Effector memory CD4-positive, alpha-beta T cell (primary cell): ENCODE results near the gene TMC8.

Source experiments
- DNase-seq, 3 donors: peaks; one replicate each; pipeline ENCODE4 v3.0.0-alpha.2; 2020
- H3K27ac ChIP-seq: 2 replicates; pipeline ENCODE4 v1.7.0; 2013; ENCODE audit warnings: mild to moderate bottlenecking, low read length, moderate library complexity; ENCODE audit not compliant: insufficient read depth, poor library complexity, severe bottlenecking
- H3K27me3 ChIP-seq: replicated peaks from 2 replicates; pipeline ENCODE4 v1.7.0; 2013; ENCODE audit warnings: mild to moderate bottlenecking, low read length; ENCODE audit not compliant: insufficient read depth, control insufficient read depth, poor library complexity, severe bottlenecking
- H3K36me3 ChIP-seq: 2 replicates; pipeline ENCODE4 v1.7.0; 2013; ENCODE audit warnings: mild to moderate bottlenecking, low read length, moderate library complexity; ENCODE audit not compliant: control insufficient read depth, insufficient read depth
- H3K4me1 ChIP-seq: 2 replicates; pipeline ENCODE4 v1.7.0; 2013; ENCODE audit warnings: low read length, mild to moderate bottlenecking; ENCODE audit not compliant: control insufficient read depth, insufficient read depth, poor library complexity, severe bottlenecking
- H3K4me3 ChIP-seq: 2 replicates; pipeline ENCODE4 v1.7.0; 2013; ENCODE audit warnings: low read length, low read depth, mild to moderate bottlenecking; ENCODE audit not compliant: insufficient read depth, poor library complexity, severe bottlenecking
- H3K9me3 ChIP-seq: 2 replicates; pipeline ENCODE4 v1.7.0; 2013; ENCODE audit warnings: mild to moderate bottlenecking, low read length, moderate library complexity; ENCODE audit not compliant: control insufficient read depth

Gene TMC8

DNA sequence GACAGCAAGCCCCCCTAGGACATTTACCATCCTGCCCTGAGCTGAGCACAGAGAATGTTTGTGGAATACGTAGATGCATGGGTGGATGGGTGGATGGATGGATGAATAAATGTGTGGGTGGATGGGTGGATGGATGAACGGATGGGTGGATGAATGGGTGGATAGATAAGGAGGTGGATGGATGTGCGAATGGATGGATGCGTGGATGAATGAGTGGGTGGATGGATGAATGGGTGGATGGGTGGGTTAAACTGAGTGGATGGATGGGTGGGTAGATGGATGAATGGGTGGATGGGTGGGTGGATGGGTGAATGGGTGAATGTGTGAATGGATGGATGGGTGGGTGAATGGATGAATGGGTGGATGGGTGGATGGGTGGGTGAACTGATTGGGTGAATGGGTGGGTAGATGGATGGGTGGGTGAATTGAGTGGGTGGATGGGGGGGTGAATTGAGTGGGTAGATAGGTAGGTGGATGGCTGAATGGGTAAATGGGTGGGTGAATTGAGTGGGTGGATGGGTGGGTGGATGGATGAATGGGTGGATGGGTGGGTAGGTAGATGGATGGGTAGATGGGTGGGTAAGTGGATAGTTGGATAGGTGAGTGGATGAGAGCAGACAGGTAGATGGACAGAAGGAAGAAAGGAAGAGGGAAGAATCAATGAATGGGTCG, 7.2 kb upstream of the TMC8 start:
- Histone ChIP-seq H3K9me3 (no peaks in the 10 kb centered on the region), H3K4me3 (peak overlapping the region; percentile 30), H3K27me3 (no peaks in the 10 kb centered on the region), H3K36me3 (peaks cover 65% of the 10 kb centered on the region), H3K4me1 (peaks cover 72% of the 10 kb centered on the region), H3K27ac (peak overlapping the region; percentile 86)
- no peak for DNase-seq

DNA sequence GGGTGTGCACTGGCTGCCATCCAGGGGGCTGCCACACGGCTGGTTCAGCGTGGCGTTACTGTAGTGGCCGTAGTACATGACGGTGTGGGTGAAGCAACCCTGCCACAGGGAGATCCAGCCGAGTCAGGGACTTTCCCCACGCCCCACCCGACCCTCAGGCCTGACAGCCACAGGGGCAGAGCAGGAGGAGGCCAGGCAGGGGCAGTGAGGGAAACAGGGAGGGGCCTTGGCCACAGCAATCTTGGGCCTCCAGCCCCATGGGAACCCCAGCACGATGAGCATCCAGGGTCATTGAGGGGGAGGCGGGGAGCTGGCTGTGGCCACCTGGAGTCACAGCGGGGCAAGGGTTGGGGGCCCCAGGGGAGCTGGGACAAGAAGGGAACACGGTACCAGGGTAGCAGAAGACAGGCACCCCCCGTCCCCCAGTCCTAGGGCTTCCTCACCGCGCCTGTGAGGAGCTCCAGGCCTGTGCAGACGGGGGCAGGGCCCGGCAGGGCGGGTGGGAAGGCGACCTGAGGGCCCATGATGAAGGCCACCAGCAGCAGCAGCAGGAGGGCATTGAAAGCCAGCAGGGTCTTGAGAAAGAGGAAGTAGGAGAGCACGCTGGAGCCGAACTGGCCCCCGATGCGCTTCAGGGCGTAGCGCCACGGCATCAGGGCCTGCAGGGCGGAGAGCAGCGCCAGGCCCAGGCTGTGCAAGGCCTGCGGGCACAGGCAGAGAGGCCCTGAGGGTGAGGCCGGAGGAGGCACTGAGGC, 6.3 kb upstream of the TMC8 start:
- Histone ChIP-seq H3K36me3 (peaks cover 57% of the 10 kb centered on the region), H3K9me3 (no peaks in the 10 kb centered on the region), H3K4me3 (peak overlapping the region; percentile 97), H3K27me3 (no peaks in the 10 kb centered on the region), H3K27ac (peak overlapping the region; percentile 86), H3K4me1 (peaks cover 73% of the 10 kb centered on the region)
- DNase-seq, result no peak

DNA sequence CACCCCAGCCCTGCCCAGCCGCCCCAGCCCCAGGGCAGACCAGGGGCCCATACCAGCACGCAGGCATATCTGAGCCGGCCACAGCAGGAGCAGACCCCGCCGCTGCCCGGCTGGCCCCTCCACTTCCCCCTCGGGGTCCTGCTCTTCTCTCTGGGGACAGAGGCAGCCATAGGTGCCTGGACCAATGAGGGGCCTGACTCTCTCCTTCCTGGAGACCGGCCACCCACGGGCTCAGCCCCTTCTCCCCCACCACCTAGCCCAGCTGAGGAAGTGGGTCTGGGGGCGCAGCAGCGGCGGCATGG, 5.8 kb upstream of the TMC8 start:
- Histone ChIP-seq H3K4me3 (peak overlapping the region; percentile 97), H3K4me1 (peaks cover 78% of the 10 kb centered on the region), H3K27ac (peak overlapping the region; percentile 86), H3K27me3 (no peaks in the 10 kb centered on the region), H3K9me3 (no peaks in the 10 kb centered on the region), H3K36me3 (peaks cover 53% of the 10 kb centered on the region)
- no peak for DNase-seq

DNA sequence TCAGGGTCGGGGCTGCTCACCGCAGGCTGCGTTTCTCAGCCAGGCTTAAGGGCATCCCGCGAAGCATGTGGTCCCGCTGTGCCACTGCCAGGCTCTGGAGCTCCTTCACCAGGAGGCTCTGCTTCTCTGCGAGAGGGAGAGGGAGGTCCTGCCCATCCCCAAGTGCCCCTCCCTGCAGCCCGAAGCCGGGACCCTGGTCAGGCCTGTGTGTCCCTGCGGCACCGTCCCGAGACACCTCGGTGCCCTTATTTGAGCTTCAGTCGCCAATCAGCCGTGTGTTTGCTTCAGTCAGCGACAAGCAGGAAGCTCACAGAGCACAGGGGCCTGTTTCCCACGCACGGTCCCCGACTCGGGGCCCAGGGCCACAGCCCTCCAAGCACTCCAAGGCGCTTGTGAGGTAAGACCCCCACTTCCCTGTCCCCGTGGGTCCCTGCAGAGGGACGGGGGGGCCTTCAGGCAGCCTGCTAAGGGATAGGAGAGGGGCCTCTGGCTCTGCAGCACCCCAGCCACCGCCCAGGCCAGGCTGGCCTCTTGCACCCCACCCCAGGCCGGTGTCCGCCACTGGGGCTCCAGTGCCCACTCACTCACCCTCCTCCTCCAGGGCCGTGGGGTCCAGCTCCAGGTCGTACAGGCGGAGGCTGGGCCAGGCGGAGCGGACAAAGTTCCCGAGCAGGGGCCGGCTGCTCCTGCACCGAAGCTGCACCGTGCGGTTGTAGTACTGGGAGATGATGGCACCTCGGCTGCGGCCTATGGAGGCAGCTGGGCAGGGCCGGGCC, 5.2 kb upstream of the TMC8 start:
- peak overlapping the region; percentile 97 for H3K4me3 ChIP-seq
- peak overlapping the region; percentile 86 for H3K27ac ChIP-seq
- H3K27me3 ChIP-seq, result no peaks in the 10 kb centered on the region
- no peaks in the 10 kb centered on the region for H3K9me3 ChIP-seq
- H3K4me1 ChIP-seq, result peaks cover 83% of the 10 kb centered on the region
- H3K36me3 ChIP-seq, result peaks cover 51% of the 10 kb centered on the region
- peak in 1 of 3 donors; percentile 23 for DNase-seq

DNA sequence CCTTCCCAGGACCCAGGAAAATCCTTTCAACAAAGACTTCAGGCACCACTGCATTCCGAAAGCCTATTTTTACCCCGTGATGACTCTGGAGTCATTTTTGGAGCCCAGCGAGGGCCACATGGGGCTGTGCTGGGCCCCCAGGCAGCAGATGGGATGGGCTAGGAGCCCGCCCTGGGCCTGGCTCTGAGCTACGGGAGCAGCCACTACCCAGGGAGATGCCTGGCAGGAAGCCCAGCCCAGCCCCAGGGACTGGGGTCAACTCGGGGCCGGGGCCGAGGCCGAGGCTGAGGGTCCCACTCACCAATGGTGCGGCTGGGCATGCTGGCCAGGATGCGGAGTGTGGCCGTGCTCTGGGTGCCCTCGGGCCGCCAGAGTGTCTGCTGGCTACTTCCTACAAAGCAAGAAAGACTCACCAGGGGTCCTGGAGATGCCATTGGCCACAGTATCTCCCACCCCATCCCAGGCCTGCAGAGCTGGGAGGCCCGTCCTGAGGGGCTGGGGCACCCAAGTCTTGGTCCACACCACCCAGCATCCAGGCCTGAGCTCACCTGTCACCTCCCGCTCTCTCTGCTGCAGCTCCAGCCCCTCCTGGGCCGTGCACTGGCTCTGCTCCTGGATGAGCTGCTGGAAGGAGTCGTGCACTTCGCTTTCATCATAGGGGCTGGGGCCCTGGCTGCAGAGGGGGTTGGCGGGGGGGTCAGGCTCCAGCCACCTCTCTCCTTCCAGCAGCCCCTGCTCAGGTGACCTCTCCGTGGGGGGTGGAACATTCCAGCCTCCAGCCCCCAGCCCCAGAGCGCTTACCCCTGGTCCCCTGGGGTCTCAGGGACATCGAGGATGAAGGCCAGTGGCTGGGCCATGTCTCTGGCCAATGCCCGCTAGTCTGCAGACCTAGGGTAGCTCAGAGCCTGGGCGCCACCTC, 4.3 kb upstream of the TMC8 start:
- peak overlapping the region; percentile 97 for H3K4me3 ChIP-seq
- peaks cover 46% of the 10 kb centered on the region for H3K36me3 ChIP-seq
- no peaks in the 10 kb centered on the region for H3K27me3 ChIP-seq
- DNase-seq, result no peak
- H3K9me3 ChIP-seq, result no peaks in the 10 kb centered on the region
- peak overlapping the region; percentile 86 for H3K27ac ChIP-seq
- peaks cover 83% of the 10 kb centered on the region for H3K4me1 ChIP-seq

DNA sequence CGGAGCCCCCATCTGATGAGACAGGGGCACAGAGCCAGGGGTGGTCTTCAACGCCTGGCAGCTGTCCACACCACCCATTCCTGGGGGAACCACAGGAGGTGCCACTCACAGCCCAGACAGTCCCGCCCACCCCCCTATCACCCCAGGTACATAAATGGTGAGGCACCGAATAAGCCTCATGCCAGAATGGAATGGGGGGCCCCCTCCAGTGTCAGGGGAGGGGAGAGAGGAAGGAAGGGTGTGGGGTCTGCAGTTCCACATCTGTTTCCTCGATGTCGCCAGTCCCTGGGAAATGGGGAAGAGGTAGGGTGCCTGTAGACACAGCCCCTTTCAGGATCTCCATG, 3.7 kb upstream of the TMC8 start:
- DNase-seq, result no peak
- H3K27ac ChIP-seq, result peak overlapping the region; percentile 86
- peaks cover 77% of the 10 kb centered on the region for H3K4me1 ChIP-seq
- no peaks in the 10 kb centered on the region for H3K27me3 ChIP-seq
- H3K9me3 ChIP-seq, result no peaks in the 10 kb centered on the region
- H3K36me3 ChIP-seq, result peaks cover 42% of the 10 kb centered on the region
- peak overlapping the region; percentile 97 for H3K4me3 ChIP-seq

DNA sequence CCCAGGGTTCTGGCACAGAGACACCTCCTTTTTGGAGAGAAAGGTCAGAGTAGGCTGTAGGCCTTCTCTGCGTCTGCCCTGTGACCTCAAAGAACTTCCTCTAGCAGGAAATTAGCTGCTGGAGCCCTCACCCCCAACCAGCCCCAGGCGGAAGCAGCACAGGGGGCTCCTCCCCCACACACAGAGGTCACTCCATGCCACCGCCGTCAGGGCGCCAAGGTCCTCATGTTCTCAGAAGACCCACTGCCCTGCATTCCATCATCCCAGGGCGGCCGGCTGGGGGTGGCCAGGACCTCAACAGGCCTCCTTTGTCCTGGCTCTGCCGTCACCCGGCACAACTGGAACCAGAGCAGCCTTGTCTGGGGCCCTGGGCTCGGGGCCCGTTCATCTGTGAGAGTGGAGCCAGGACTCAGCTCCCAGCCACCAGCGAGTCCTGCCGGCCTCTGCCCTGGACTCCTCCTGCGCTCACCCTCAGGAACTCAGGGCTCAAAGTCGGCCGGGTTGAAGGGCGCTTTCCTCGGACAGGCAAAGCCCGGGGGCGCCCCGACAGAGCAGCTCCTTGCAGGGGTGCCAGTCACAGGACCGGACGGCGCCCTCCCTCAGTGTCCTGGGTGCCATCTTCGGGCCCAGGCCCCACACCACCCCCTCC, 3.2 kb upstream of the TMC8 start:
- DNase-seq, result peak; percentile 56 to 66 (median 58)
- peaks cover 75% of the 10 kb centered on the region for H3K4me1 ChIP-seq
- no peaks in the 10 kb centered on the region for H3K9me3 ChIP-seq
- H3K27me3 ChIP-seq, result no peaks in the 10 kb centered on the region
- H3K36me3 ChIP-seq, result peaks cover 37% of the 10 kb centered on the region
- peak overlapping the region; percentile 86 for H3K27ac ChIP-seq
- peak overlapping the region; percentile 97 for H3K4me3 ChIP-seq

DNA sequence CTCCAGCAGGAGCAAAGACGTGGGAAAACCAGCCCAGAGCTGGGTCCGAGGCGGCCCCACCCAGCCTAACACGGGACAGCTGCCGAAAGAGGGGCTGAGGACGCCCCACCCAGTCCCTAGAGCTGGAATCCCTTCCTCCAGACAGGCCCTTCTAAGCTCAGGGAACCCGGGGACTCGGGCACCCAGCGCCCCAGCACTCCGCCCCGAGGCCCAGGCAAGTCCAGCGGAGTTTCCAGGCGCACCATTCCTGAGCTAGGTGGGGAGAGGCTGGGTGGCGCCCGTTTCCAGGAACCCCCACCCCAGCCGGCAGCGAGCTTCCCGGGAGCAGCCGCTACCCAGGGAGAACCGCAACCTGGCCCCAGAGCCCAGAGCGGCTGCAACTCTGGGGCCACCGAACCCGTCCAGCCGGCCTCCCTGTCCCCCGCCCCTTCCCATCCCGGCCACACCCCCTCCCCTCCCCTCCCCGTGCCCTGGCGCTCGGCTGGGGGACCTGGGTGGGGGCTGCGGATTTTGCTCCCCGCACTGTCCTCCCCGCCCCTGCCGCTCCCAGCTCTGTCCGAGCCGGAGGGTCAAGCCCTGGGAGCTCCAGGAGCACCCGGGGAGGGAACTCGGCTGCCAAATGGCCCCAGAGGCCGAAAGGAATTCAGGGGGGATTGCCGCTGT, 2.6 kb upstream of the TMC8 start:
- peak overlapping the region; percentile 97 for H3K4me3 ChIP-seq
- H3K4me1 ChIP-seq, result peaks cover 75% of the 10 kb centered on the region
- DNase-seq, result no peak
- H3K9me3 ChIP-seq, result no peaks in the 10 kb centered on the region
- H3K27ac ChIP-seq, result peak overlapping the region; percentile 86
- H3K36me3 ChIP-seq, result peaks cover 30% of the 10 kb centered on the region
- H3K27me3 ChIP-seq, result no peaks in the 10 kb centered on the region
